Erythroblast (primary cell): ENCODE data around the gene RPL5.

Source experiments
- GATA1 ChIP-seq: IDR thresholded peaks from 2 replicates; pipeline ENCODE4 v1.6.1; 2011; ENCODE audit warnings: low read depth, mild to moderate bottlenecking, control low read depth, low read length, moderate library complexity
- POLR2A ChIP-seq: IDR thresholded peaks from 2 replicates; pipeline ENCODE4 v1.6.1; 2011; ENCODE audit warnings: mild to moderate bottlenecking, low read length

GRCh38 chr1:92795166-92795565, 36.7 kb upstream of the RPL5 start:
- no peak for TF ChIP-seq POLR2A
- TF ChIP-seq GATA1 = no peak
